22Rv1 (cell line): ENCODE measurements around the gene MB21D2.

Experiments used
- CTCF ChIP-seq: fragments of 450-650 bp; IDR thresholded peaks from 2 replicates; pipeline ENCODE4 v1.5.1; 2017; ENCODE audit warnings: mild to moderate bottlenecking
- ZFX ChIP-seq: fragments of 450-650 bp; IDR thresholded peaks from 2 replicates; pipeline ENCODE4 v1.6.1; 2017; ENCODE audit warnings: antibody characterized with exemption, borderline replicate concordance

DNA sequence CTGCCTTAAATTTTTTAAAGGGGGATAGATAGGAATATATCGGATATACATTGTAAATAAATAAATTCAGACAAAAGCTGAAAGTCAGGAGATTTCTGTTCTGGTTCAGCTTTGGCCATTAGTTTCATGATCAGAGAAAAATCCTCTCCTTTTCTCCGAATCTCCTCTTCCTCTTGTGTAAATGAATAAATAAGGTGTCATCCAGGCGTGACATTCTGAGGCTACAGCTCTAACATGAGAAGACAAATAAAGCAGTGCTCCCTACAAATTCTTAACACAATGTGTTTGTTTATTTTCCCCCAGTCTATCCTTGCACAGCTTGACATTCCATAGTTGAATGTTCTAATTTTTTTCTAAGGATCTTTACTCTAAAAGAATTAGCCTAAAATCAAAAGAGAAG lies 9.4 kb upstream of the MB21D2 start:
- TF ChIP-seq CTCF, result no peak
- no peak for TF ChIP-seq ZFX
